ENCODE measurements around the gene FBXW7. TPM values are rescaled to one million over a fixed set of nuclear protein-coding genes. Genes with fewer than 3 reads are reported as not detected.
A peak's percentile ranks its signal among the peaks of the same experiment; 100 is the strongest.

Gene FBXW7
- total RNA-seq, 1 experiment from 2014 or later: 23.0 TPM

- ChIA-PET POLR2A (no interaction called here), CTCF (no interaction called here)
- Mint-ChIP-seq H3K9me3 (no peaks in the 10 kb centered on the region), H3K27me3 (ENCODE audit: low read depth) (no peaks in the 10 kb centered on the region), H3K27ac (no peak overlapping the region), H3K36me3 (peaks cover 7% of the 10 kb centered on the region), H3K4me3 (no peak overlapping the region), H3K4me1 (no peaks in the 10 kb centered on the region)
- no peak for TF ChIP-seq ZNF512 (CRISPR knock-in tag; IDR thresholded peaks at IDR 0.05; ENCODE audit: borderline replicate concordance)
- TF ChIP-seq CBFB (CRISPR knock-in tag; IDR thresholded peaks at IDR 0.05; ENCODE audit: low read depth): no peak
- TF ChIP-seq MYBL2 (CRISPR knock-in tag; IDR thresholded peaks at IDR 0.05): no peak
- no peak for TF ChIP-seq USF2 (CRISPR knock-in tag; IDR thresholded peaks at IDR 0.05)
- TF ChIP-seq FOXP1 (CRISPR knock-in tag; IDR thresholded peaks at IDR 0.05; ENCODE audit: borderline replicate concordance): no peak
- no peak for TF ChIP-seq ZNF416 (CRISPR knock-in tag; IDR thresholded peaks at IDR 0.05)
- TF ChIP-seq FOXP4 (CRISPR knock-in tag; IDR thresholded peaks at IDR 0.05): no peak
- no peak for TF ChIP-seq RORB (CRISPR knock-in tag; IDR thresholded peaks at IDR 0.05)
- TF ChIP-seq TP53 (CRISPR knock-in tag; IDR thresholded peaks at IDR 0.05): no peak
- TF ChIP-seq ZNF396 (CRISPR knock-in tag; IDR thresholded peaks at IDR 0.05; ENCODE audit: borderline replicate concordance): no peak
- ATAC-seq: no peak
- DNase-seq (ENCODE audit: low spot score): no peak
Observed at GRCh38 chr4:152328582-152328981, 207.3 kb downstream of the FBXW7 start.

GRCh38 chr4:152327606-152328453 is 208.1 kb downstream of the FBXW7 start:
- Mint-ChIP-seq H3K9me3 (no peaks in the 10 kb centered on the region), H3K27ac (0 out of 2 replicates have a peak overlapping the region, but pooled peaks have one; percentile 43), H3K4me3 (no peak overlapping the region), H3K4me1 (no peaks in the 10 kb centered on the region), H3K27me3 (ENCODE audit: low read depth) (no peaks in the 10 kb centered on the region), H3K36me3 (peaks cover 9% of the 10 kb centered on the region)
- no peak for ATAC-seq
- DNase-seq (ENCODE audit: low spot score): no peak
- CTCF ChIA-PET: no interaction called here
- POLR2A ChIA-PET: no interaction called here
- no peak for TF ChIP-seq KAT7 (CRISPR knock-in tag; IDR thresholded peaks at IDR 0.05; ENCODE audit: borderline replicate concordance)
- TF ChIP-seq HMGXB4 (CRISPR knock-in tag; IDR thresholded peaks at IDR 0.05): no peak
- TF ChIP-seq ZNF219 (CRISPR knock-in tag; IDR thresholded peaks at IDR 0.05; ENCODE audit: borderline replicate concordance): no peak
- TF ChIP-seq E2F1 (CRISPR knock-in tag; IDR thresholded peaks at IDR 0.05): no peak
- no peak for TF ChIP-seq NFE2L1 (CRISPR knock-in tag; IDR thresholded peaks at IDR 0.05)
- TF ChIP-seq AFF4 (CRISPR knock-in tag; IDR thresholded peaks at IDR 0.05; ENCODE audit: borderline replicate concordance): no peak
- TF ChIP-seq PREB (CRISPR knock-in tag; IDR thresholded peaks at IDR 0.05; ENCODE audit: borderline replicate concordance): no peak
- no peak for TF ChIP-seq OVOL2 (CRISPR knock-in tag; IDR thresholded peaks at IDR 0.05; ENCODE audit: borderline replicate concordance)
- TF ChIP-seq ZNF138 (CRISPR knock-in tag; conservative IDR thresholded peaks at IDR 0.05): no peak
- TF ChIP-seq USF1 (CRISPR knock-in tag; IDR thresholded peaks at IDR 0.05): no peak

Measured in WTC11 (cell line).